Activated naive CD8-positive, alpha-beta T cell treated with anti-CD3 and anti-CD28 coated beads for 36 hours (primary cell): ENCODE measurements around the gene LCN6. TPM values are rescaled to one million over a fixed set of nuclear protein-coding genes. Genes with fewer than 3 reads are reported as not detected.
"Not testable (repeated sequence)": the region's sequence is repeated elsewhere in the genome, so short reads cannot be mapped to it uniquely, and the experiment has no call there.

Source experiments
- DNase-seq: peaks from one replicate; pipeline ENCODE4 v3.0.0; 2021
- H3K27ac Mint-ChIP-seq: one replicate; pipeline ENCODE4 v1.8.0; 2022; ENCODE audit warnings: mild to moderate bottlenecking, moderate library complexity, mixed read lengths
- H3K27me3 Mint-ChIP-seq: one replicate; pipeline ENCODE4 v1.8.0; 2022; ENCODE audit warnings: mild to moderate bottlenecking, mixed read lengths
- H3K36me3 Mint-ChIP-seq: one replicate; pipeline ENCODE4 v1.8.0; 2021; ENCODE audit warnings: mild to moderate bottlenecking, mixed read lengths
- H3K4me1 Mint-ChIP-seq: one replicate; pipeline ENCODE4 v1.8.0; 2021; ENCODE audit warnings: mixed read lengths
- H3K4me3 Mint-ChIP-seq: one replicate; pipeline ENCODE4 v1.8.0; 2022; ENCODE audit warnings: mild to moderate bottlenecking, moderate library complexity, mixed read lengths
- H3K9me3 Mint-ChIP-seq: one replicate; pipeline ENCODE4 v1.8.0; 2022; ENCODE audit warnings: mixed read lengths
- total RNA-seq, 2 experiments: library from RNA; stranded (reverse); gene quantifications; one replicate each; pipeline ENCODE4 v1.2.3, GENCODE V29; 2021

LCN6 gene
- total RNA-seq, 2 experiments from 2014 or later, result not detected

DNA sequence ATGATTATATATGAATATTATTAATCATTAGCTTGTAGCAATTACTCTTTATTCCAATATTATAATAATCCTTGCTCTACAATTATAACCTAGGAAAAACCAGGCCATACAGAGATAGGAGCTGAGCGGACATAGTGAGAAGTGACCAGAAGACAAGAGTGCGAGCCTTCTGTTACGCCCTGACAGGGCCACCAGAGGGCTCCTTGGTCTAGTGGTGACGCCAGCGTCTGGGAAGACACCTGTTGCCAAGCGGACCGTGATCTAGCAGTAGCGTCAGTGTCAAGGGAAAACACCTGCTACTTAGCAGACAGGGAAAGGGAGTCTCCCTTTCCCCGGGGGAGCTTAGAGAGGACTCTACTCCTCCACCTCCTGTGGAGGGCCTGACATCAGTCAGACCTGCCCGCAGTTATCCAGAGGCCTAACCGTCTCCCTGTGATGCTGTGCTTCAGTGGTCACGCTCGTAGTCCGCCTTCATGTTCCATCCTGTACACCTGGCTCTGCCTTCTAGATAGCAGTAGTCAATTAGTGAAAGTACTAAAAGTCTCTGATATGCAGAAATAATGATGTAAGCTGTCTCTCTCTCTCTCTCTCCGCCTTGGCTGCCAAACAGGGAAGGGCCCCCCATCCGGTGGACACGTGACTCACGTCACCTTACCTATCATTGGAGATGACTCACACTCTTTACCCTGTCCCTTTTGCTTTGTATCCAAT lies 18.2 kb upstream of the LCN6 start:
- Mint-ChIP-seq H3K27ac (peak overlapping the region; percentile 73), H3K4me3 (peak overlapping the region; percentile 47), H3K4me1 (peaks cover 16% of the 10 kb centered on the region), H3K27me3 (peaks cover 47% of the 10 kb centered on the region)
- not testable (repeated sequence) for H3K36me3 Mint-ChIP-seq, H3K9me3 Mint-ChIP-seq
- peak; percentile 65 for DNase-seq

DNA sequence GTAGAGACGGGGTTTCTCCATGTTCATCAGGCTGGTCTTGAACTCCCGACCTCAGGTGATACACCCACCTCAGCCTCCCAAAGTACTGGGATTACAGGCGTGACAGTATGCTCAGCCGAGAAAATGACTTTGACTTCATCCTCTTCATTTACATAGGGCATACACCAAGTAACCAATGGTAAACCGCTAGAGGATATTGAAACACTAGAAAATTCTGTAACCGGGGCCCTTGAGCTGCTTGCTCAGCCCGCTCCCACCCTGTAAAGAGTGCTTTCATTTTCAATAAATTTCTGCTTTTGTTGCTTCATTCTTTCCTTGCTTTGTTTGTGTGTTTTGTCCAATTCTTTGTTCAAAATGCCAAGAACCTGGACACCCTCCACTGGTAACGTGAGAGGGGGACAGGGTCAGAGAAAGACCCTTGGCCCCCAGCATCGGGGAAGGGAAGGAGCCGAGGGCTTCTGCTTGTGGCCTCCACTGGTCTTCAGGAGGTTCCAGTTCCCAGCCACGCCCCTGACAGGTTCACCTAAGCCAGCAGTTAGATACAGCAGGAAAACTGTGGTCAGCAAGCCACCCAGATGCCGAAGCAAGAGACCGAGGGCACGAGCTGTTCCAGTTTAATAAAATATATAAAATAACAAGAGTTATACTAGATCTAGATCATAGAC lies 17.6 kb upstream of the LCN6 start:
- H3K36me3 Mint-ChIP-seq, H3K9me3 Mint-ChIP-seq, H3K4me3 Mint-ChIP-seq, DNase-seq: not testable (repeated sequence)
- Mint-ChIP-seq H3K27me3 (peaks cover 44% of the 10 kb centered on the region), H3K27ac (peak overlapping the region; percentile 38), H3K4me1 (peaks cover 17% of the 10 kb centered on the region)

DNA sequence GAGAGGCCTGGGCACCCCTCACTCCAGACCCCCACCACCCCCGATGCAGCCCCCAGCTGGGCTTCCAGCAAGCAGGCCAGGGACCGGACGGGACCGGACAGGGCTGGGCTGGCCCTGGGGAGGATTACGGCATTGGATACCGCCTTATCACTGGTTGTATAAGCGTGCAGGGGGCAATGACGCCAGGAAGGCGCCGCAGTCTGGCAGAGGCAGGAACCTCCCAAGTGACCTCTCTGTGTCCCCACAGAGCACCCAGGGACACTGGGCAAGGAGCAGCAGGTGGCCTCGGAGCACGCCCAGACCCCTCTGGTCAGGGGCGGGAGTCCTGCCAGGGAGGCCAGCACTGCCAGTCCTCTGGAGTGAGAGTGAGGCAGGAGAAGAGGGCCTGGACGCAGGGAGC lies 16.7 kb upstream of the LCN6 start:
- H3K9me3 Mint-ChIP-seq, result no peaks in the 10 kb centered on the region
- H3K4me1 Mint-ChIP-seq, result peaks cover 18% of the 10 kb centered on the region
- H3K4me3 Mint-ChIP-seq, result no peak overlapping the region
- no peak for DNase-seq
- H3K36me3 Mint-ChIP-seq, result no peaks in the 10 kb centered on the region
- H3K27ac Mint-ChIP-seq, result no peak overlapping the region
- peaks cover 41% of the 10 kb centered on the region for H3K27me3 Mint-ChIP-seq

DNA sequence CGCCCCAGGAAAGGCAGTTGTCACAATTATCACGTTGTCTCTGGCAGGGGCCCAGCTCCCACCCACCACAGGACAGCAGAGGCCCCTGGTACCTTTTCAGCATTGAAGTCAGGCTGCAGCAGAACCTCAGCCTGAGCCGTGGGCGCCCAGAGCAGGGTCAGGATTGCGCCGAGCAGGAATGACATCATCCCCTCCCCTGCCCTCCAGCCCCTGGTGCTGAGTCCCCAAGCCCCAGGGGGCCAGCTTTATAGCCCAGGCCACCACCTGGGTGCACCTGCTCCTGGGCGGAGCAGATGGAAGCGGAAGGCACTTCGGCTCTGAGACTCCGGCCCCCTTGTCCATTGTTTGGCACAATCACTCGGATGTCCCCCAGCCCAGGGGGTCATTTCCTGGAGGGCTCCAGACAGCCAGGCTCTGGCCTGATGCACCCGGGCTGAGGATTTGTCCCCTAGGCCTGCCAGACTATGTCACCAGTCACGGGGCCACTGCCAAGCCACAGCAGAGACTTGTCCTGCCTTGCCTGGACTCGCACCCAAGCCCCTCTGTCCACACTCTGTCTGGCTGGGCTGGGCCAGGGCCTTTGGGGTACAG lies 16.1 kb upstream of the LCN6 start, which contains the start of gene LCN15:
Gene LCN15, minus strand, starts transcription at position 218 of the 591 bp plus-strand sequence. Its CDS starts 30 bp downstream, at position 188.
- Mint-ChIP-seq H3K27me3 (peaks cover 41% of the 10 kb centered on the region), H3K27ac (no peak within 1 kb of the TSS), H3K4me1 (peaks cover 14% of the 10 kb centered on the region), H3K4me3 (no peak within 1 kb of the TSS), H3K36me3 (no peaks in the 10 kb centered on the region), H3K9me3 (no peaks in the 10 kb centered on the region)
- no peak for DNase-seq

DNA sequence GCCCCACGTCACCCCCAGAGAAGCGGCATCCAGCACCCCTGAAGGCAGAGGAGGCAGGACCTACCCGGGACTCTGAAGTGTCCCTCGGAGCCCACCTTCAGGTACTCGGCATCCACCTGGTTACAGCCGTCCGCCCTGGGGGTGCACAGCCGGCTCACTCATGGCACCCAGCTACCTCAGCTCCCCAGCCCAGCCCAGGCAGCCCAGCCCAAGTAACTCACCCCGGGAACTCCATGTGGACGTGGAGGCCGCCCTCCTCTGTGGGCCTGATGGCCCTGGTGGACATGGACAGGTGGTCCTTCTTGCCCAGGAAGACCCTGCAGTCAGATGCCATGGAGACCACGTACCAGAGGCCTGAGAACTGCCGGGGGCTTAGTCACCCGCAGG lies 15.3 kb upstream of the LCN6 start:
- Mint-ChIP-seq H3K4me3 (no peak overlapping the region), H3K27ac (no peak overlapping the region), H3K36me3 (no peaks in the 10 kb centered on the region), H3K4me1 (peaks cover 14% of the 10 kb centered on the region), H3K27me3 (peaks cover 38% of the 10 kb centered on the region), H3K9me3 (no peaks in the 10 kb centered on the region)
- DNase-seq, result no peak

DNA sequence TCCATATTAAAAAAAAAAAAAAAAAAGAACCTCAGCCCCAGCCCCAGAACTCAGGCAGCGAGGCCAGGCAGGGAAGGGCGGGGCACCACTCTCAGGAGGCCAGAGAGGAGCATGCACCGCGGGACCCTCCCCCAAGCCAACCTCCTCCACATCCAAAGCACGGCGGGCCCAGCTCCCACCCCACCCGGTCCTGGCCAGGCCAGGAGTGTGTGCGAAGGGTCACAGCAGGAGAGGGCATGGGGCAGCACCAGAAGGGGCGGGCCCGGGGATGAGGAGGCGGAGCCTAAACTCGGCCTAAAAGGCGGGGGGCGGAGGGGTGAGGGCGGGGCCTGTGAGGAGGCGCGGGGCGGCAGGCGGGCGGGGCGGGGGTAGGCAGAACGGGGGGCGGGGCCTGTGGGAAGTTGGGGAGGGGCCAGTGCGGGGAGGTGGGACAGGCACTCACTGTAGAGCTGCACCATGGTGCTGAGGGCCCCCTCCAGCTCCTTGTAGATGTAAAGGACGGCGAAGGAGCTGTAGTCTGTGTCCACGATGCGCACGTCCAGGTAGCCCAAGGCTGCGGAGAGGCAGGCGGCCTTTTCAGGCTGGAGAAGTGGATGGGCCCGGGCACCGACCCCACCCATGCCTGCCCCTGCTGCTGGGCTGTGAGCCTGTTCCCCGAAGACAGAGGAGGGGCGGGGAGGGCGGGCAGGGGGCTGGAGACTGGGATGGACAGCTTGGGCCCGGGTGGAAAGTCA lies 14.8 kb upstream of the LCN6 start:
- DNase-seq, result peak; percentile 44
- peaks cover 34% of the 10 kb centered on the region for H3K27me3 Mint-ChIP-seq
- H3K36me3 Mint-ChIP-seq, result no peaks in the 10 kb centered on the region
- H3K27ac Mint-ChIP-seq, result no peak overlapping the region
- no peaks in the 10 kb centered on the region for H3K9me3 Mint-ChIP-seq
- H3K4me3 Mint-ChIP-seq, result no peak overlapping the region
- peaks cover 14% of the 10 kb centered on the region for H3K4me1 Mint-ChIP-seq

DNA sequence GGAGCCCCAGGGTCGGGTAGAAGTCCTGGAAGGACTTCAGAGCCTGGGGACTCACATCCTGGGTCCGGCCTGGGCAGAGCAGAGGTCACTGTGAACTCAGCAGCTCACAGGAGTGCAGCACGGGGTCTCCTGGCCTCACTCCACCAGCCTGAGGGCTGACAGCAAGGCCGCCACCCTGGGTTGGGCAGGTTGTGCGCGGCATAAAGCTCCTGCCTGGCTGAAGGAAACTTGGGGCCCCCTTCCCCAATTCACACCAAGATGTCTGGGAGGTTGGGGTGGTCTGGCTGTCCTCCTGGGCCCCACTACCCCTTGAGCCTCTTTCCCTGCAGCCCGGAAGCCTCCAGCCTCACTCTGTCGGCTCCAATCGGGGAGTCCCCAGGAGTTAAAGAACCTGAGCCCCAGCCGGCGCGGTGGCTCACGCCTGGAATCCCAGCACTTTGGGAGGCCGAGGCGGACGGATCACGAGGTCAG lies 13.9 kb upstream of the LCN6 start:
- no peaks in the 10 kb centered on the region for H3K36me3 Mint-ChIP-seq
- no peak overlapping the region for H3K4me3 Mint-ChIP-seq
- no peak overlapping the region for H3K27ac Mint-ChIP-seq
- DNase-seq, result no peak
- peaks cover 27% of the 10 kb centered on the region for H3K27me3 Mint-ChIP-seq
- peaks cover 14% of the 10 kb centered on the region for H3K4me1 Mint-ChIP-seq
- no peaks in the 10 kb centered on the region for H3K9me3 Mint-ChIP-seq

DNA sequence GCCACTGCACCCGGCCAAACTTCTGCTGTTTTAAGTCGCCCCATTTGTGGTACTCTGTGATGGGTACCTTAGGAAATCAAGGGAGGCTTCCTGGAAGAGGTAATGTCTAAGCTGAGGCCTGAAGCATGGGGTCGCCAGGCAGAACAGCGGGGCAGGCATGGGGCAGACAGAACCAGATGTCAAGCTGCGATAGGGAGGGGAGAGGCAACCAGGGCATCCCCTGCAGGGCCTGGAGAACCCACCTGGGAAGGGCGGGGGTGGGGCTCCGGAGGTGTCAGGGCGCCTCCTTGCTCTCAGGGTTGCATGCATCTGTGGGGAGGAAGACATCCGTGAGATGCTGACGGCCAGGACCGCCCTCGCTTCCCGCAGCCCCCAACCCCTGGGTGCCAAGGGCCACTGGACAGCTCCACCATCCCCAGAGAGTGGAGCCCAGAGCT lies 13.2 kb upstream of the LCN6 start:
- Mint-ChIP-seq H3K4me1 (peaks cover 8% of the 10 kb centered on the region), H3K4me3 (no peak overlapping the region), H3K36me3 (no peaks in the 10 kb centered on the region), H3K27me3 (peaks cover 21% of the 10 kb centered on the region), H3K27ac (no peak overlapping the region), H3K9me3 (no peaks in the 10 kb centered on the region)
- no peak for DNase-seq

DNA sequence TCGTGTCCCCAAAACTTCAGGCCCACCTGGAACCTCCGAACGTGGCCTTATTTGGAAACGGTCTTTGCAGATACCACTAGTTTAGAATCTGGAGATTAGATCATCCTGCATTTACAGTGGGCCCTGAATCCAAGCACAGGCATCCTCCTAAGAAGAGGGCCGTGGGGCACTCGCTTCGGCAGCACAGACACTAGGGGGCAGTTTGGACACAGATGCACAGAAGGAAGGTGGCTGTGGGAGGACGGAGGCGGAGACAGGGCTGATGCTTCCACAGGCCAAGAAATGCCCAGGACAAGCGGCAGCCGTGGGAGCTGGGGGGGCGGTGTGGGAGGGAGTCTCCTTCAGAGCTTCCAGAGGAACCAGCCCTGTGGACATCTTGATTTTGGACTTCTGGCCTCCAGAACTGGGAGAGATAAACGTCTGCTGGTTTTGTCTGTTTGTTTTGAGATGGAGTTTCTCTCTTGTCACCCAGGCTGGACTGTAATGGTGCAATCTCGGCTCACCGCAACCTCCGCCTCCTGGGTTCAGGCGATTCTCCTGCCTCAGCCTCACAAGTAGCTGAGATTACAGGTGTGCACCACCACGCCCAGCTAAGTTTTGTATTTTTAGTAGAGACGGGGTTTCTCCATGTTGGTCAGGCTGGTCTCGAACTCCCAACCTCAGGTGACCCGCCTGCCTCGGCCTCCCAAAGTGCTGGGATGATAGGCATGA lies 12.7 kb upstream of the LCN6 start:
- DNase-seq, result peak; percentile 30
- H3K27me3 Mint-ChIP-seq, result peaks cover 24% of the 10 kb centered on the region

DNA sequence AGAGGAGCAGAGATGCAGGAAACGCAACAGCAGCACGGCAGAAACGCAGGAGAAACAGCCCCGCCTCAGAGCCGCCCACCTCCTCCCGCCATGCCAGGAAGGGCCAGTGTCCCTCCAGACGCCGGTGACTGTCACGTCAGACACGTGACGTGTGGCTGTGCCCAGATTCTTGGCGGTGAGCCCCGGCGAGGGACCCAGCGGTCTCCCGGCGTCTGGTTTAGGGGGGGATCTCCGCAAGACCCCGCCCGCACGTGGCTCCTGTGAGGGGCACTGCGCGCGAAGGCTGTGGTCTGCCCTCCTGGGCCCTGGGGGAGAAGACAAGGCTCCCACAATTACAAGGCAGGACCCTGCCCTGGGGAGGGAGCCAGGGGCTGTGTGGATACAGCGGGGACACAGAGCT lies 12.1 kb upstream of the LCN6 start:
- H3K27ac Mint-ChIP-seq, result no peak overlapping the region
- H3K4me3 Mint-ChIP-seq, result no peak overlapping the region
- peaks cover 4% of the 10 kb centered on the region for H3K36me3 Mint-ChIP-seq
- H3K27me3 Mint-ChIP-seq, result peaks cover 28% of the 10 kb centered on the region
- peaks cover 4% of the 10 kb centered on the region for H3K9me3 Mint-ChIP-seq
- H3K4me1 Mint-ChIP-seq, result peaks cover 2% of the 10 kb centered on the region
- no peak for DNase-seq

More for the DNA sequence above, 12.7 kb upstream of the LCN6 start:
- H3K4me1 Mint-ChIP-seq, H3K4me3 Mint-ChIP-seq, H3K27ac Mint-ChIP-seq, H3K9me3 Mint-ChIP-seq, H3K36me3 Mint-ChIP-seq: not testable (repeated sequence)

DNA sequence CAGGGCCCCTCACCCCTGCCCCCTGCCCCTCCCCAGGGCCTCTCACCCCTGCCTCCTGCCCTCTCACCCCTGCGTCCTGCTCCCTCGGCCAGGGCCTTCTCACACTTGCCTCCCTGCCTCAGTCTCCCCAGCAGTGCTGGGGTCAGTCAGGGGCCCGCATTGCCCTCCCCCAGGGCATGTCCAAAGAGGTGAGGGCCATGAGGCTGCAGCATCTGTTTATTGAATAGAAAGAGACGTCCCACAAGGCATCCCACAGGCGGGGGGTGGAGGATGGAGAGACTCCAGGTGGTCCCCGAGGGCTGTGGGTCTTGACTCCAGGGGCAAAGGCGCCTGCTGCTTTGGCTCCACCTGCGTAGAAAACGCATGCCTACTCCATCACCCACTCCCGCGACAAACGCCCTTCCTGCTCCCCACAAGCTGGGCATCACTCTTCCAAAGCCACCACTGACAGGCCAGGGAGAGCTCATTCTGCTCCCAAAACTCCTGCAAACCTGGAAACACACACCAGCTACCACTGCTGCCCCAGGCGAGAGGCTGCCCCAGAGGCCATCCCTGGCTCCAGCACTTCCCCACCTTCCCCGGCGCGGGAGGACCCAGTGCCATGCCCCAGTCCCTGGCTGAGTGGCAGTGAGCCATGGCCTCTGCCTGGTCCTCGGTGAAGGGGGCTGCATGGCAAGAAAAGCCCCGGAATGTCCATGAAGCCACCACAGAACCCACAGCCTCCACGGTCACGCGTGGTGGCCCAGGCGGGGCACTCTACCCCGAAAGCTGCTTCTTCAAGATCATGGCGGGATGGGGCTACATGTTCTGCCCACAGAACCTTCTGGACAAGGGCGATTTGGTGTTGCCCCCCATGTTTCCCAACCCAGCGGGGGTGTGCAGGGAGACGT lies 11.4 kb upstream of the LCN6 start:
- peaks cover 4% of the 10 kb centered on the region for H3K36me3 Mint-ChIP-seq

DNA sequence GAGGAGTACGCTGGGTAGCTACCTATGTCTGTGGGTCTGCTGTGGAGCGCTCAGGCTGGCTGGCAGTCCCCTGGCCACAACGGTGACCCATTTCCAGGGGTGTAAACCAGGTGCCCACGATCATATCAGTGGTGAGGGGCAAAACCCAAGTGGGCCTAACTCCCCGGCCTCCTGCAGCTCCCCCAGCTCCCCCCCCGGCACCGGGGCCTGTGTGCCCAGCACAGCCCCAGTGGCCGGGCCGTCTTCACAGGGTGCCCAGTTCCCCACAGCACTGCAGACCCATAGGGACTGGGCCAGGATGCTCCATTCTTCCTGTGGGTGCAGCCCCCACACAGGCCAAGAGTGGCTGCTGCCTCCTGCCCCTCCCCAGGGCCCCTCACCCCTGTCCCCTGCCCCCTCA lies 10.7 kb upstream of the LCN6 start:
- no peak overlapping the region for H3K27ac Mint-ChIP-seq
- peaks cover 2% of the 10 kb centered on the region for H3K4me1 Mint-ChIP-seq
- peaks cover 4% of the 10 kb centered on the region for H3K36me3 Mint-ChIP-seq
- H3K27me3 Mint-ChIP-seq, result peaks cover 25% of the 10 kb centered on the region
- DNase-seq, result no peak
- peaks cover 4% of the 10 kb centered on the region for H3K9me3 Mint-ChIP-seq
- no peak overlapping the region for H3K4me3 Mint-ChIP-seq

More for the DNA sequence above, 11.4 kb upstream of the LCN6 start:
- DNase-seq, result no peak
- H3K4me3 Mint-ChIP-seq, result no peak overlapping the region
- peaks cover 2% of the 10 kb centered on the region for H3K4me1 Mint-ChIP-seq
- H3K9me3 Mint-ChIP-seq, result peaks cover 4% of the 10 kb centered on the region
- H3K27me3 Mint-ChIP-seq, result peaks cover 25% of the 10 kb centered on the region
- H3K27ac Mint-ChIP-seq, result no peak overlapping the region

DNA sequence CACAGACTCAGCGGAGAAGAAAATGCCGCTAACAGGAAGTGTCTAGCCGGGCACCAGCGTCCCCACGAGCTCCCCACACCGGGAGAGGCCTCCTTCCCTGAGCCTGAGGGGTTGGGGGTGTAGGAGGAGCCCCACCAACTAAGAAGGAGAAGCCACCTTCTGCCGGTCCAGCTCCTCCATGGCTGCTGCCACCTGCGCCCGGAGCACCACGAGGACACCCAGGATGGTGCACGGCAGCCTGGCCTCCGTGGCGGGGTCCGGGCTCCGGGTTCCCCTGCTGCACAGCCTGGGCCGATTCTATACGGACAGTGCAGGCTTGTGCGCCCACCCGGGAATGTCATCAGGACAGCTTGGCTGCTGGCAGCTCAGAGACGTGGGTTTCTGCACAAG lies 9.4 kb upstream of the LCN6 start:
- H3K4me3 Mint-ChIP-seq, result no peak overlapping the region
- peaks cover 2% of the 10 kb centered on the region for H3K4me1 Mint-ChIP-seq
- peaks cover 25% of the 10 kb centered on the region for H3K27me3 Mint-ChIP-seq
- peaks cover 7% of the 10 kb centered on the region for H3K9me3 Mint-ChIP-seq
- H3K36me3 Mint-ChIP-seq, result peaks cover 4% of the 10 kb centered on the region
- DNase-seq, result no peak
- H3K27ac Mint-ChIP-seq, result no peak overlapping the region

DNA sequence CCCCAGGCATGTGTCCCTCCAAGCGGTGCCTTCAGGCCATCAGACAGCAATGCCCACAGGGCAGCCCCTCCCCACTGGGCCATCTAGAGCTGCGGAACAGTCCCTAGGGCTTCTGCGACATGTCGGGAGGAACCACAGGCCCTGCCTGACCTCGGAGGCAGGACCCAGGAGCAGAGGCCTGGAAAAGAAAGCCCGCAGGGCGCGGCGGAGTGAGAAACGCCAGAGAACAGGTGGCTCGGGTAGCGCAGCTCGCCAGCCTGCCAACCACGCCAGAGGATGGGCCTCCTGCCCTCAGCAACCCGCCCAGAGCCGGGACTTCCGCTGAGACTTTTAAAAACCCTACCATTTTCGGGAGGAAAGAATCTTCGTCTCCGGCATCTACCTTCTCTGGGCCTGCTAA lies 9.0 kb upstream of the LCN6 start:
- H3K27ac Mint-ChIP-seq, result no peak overlapping the region
- peaks cover 11% of the 10 kb centered on the region for H3K9me3 Mint-ChIP-seq
- H3K4me1 Mint-ChIP-seq, result peaks cover 2% of the 10 kb centered on the region
- peaks cover 27% of the 10 kb centered on the region for H3K27me3 Mint-ChIP-seq
- no peak for DNase-seq
- peaks cover 8% of the 10 kb centered on the region for H3K36me3 Mint-ChIP-seq
- H3K4me3 Mint-ChIP-seq, result no peak overlapping the region
